Panc1 (cell line): ENCODE measurements around the gene MGST2. TPM values are rescaled to one million over a fixed set of nuclear protein-coding genes. Genes with fewer than 3 reads are reported as not detected.

Experiments
- ATAC-seq: fragments of 200-7000 bp; cut with Tn5 transposase; 2 replicates; pipeline ENCODE4 v1.9.1; 2020; ENCODE audit warnings: mild to moderate bottlenecking, moderate library complexity
- BruUV-seq: library from RNA; stranded (reverse); fragments of 400-500 nt; replicated peaks from 2 replicates; lab custom pipeline; 2021; lab: Mats Ljungman, UMichigan
- CTCF ChIA-PET: fragments of 300-600 bp; sonication (Branson Sonifier 250); formaldehyde crosslinking; loops from one replicate; lab custom pipeline; 2022; ENCODE audit warnings: antibody characterized with exemption; lab: Charles Lee
- POLR2A ChIA-PET: fragments of 300-600 bp; sonication (Branson Sonifier 250); formaldehyde crosslinking; loops from one replicate; lab custom pipeline; 2022; ENCODE audit warnings: antibody characterized with exemption; lab: Charles Lee
- DNase-seq: peaks from one replicate; pipeline ENCODE4 v3.0.0-alpha.2; 2010; ENCODE audit warnings: low read depth, low spot score
- H3K27ac ChIP-seq: 2 replicates; pipeline ENCODE4 v1.5.1; 2011; ENCODE audit warnings: mild to moderate bottlenecking, low read length, inconsistent platforms
- H3K27me3 ChIP-seq: fragments of 200-500 bp; sonication (Bioruptor generic); 2 replicates; pipeline ENCODE4 v1.6.0; 2014; ENCODE audit warnings: low read length, inconsistent platforms; ENCODE audit not compliant: control insufficient read depth, insufficient read depth
- H3K36me3 ChIP-seq: fragments of 200-500 bp; sonication (Bioruptor generic); 2 replicates; pipeline ENCODE4 v1.5.1; 2014; ENCODE audit warnings: inconsistent platforms, mild to moderate bottlenecking, low read length, moderate library complexity; ENCODE audit not compliant: control insufficient read depth, insufficient read depth
- H3K4me1 ChIP-seq: 2 replicates; pipeline ENCODE4 v1.5.1; 2011; ENCODE audit warnings: inconsistent platforms, mild to moderate bottlenecking, low read length, moderate library complexity; ENCODE audit not compliant: control insufficient read depth, insufficient read depth
- H3K4me3 ChIP-seq, 2 experiments: 2 replicates each; pipeline ENCODE4 v1.5.1; 2011 to 2012; ENCODE audit warnings: low read depth in 2 of 2, low read length in 2 of 2, mild to moderate bottlenecking in 2 of 2, inconsistent platforms in 1 of 2, moderate library complexity in 1 of 2
- H3K9me3 ChIP-seq: fragments of 200-500 bp; sonication (Bioruptor generic); 2 replicates; pipeline ENCODE4 v1.5.1; 2014; ENCODE audit warnings: low read depth, mild to moderate bottlenecking, inconsistent platforms, low read length, moderate library complexity; ENCODE audit not compliant: control insufficient read depth, insufficient read depth
- POLR2AphosphoS5 ChIP-seq: IDR thresholded peaks from 2 replicates; pipeline ENCODE4 v1.6.1; 2012; ENCODE audit warnings: mild to moderate bottlenecking, low read depth, low read length, moderate library complexity
- SIN3A ChIP-seq: IDR thresholded peaks from 2 replicates; pipeline ENCODE4 v1.6.1; 2012; ENCODE audit warnings: low read depth, mild to moderate bottlenecking, low read length, moderate library complexity, borderline replicate concordance; ENCODE audit not compliant: insufficient read depth
- TCF7L2 ChIP-seq: IDR thresholded peaks from 2 replicates; pipeline ENCODE4 v1.6.1; 2011; ENCODE audit warnings: mild to moderate bottlenecking, low read depth, low read length, inconsistent platforms
- in situ Hi-C: cut with HindIII; loops from 2 replicates; pipeline ENCODE4 v1.10.0; 2016; ENCODE audit warnings: low sequenced_read_pairs, low pct_unique_long_range_greater_than_20kb
- intact Hi-C: fragments of 100-400 bp; cut with micrococcal nuclease; formaldehyde crosslinking; loops from one replicate; pipeline ENCODE4 v1.10.0; 2022; ENCODE audit not compliant: unreplicated experiment
- total RNA-seq: library from RNA; stranded (reverse); gene quantifications from one replicate; pipeline ENCODE4 v1.2.1, GENCODE V29; 2021; ENCODE audit not compliant: unreplicated experiment
- TF ChIP-seq, protein P1 (sequence below), 2 experiments: IDR thresholded peaks; 2 replicates each; pipeline ENCODE4 v1.6.1; 2011 to 2012; ENCODE audit warnings: low read depth in 2 of 2, control low read depth in 1 of 2, low read length in 1 of 2, mild to moderate bottlenecking in 1 of 2, moderate library complexity in 1 of 2; ENCODE audit not compliant: insufficient read depth in 1 of 2
- TF ChIP-seq, protein P2 (sequence below): fragments of 450-650 bp; IDR thresholded peaks from 2 replicates; pipeline ENCODE4 v1.5.1; 2017; ENCODE audit warnings: mild to moderate bottlenecking

The MGST2 gene
- total RNA-seq, 1 experiment from 2014 or later: 17.4 TPM

DNA sequence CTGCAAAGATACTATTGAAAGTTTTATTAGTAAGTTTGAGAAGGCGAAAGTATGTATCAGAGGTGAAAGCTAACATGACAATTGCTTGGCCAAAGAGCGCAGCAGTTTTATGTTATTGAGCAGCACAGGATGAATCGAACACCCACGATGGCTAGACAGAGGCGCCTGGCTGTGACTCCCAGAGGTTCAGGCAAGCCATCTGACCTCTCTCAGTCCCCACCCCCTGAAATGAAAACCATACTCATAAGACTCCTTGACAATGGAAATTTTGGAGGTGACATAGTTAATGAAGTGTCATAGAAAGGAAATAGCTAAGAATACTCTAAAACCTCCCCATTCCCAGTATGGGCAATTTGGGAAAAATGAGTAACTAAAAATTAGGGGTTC lies 70.6 kb downstream of the MGST2 start:
- Histone ChIP-seq H3K27ac (no peak overlapping the region), H3K36me3 (no peaks in the 10 kb centered on the region), H3K4me1 (peaks cover 3% of the 10 kb centered on the region), H3K27me3 (no peaks in the 10 kb centered on the region), H3K9me3 (no peaks in the 10 kb centered on the region), H3K4me3 (no peak overlapping the region)
- CTCF ChIA-PET: no interaction called here
- in situ Hi-C loops (no loop called here), intact Hi-C loops (loop anchor here (10.0 kb wide), 3 partner anchors 279 to 529 kb away; partner anchors contain the start of gene MAML3)
- TF ChIP-seq TCF7L2: no peak
- TF ChIP-seq, protein P1, sequence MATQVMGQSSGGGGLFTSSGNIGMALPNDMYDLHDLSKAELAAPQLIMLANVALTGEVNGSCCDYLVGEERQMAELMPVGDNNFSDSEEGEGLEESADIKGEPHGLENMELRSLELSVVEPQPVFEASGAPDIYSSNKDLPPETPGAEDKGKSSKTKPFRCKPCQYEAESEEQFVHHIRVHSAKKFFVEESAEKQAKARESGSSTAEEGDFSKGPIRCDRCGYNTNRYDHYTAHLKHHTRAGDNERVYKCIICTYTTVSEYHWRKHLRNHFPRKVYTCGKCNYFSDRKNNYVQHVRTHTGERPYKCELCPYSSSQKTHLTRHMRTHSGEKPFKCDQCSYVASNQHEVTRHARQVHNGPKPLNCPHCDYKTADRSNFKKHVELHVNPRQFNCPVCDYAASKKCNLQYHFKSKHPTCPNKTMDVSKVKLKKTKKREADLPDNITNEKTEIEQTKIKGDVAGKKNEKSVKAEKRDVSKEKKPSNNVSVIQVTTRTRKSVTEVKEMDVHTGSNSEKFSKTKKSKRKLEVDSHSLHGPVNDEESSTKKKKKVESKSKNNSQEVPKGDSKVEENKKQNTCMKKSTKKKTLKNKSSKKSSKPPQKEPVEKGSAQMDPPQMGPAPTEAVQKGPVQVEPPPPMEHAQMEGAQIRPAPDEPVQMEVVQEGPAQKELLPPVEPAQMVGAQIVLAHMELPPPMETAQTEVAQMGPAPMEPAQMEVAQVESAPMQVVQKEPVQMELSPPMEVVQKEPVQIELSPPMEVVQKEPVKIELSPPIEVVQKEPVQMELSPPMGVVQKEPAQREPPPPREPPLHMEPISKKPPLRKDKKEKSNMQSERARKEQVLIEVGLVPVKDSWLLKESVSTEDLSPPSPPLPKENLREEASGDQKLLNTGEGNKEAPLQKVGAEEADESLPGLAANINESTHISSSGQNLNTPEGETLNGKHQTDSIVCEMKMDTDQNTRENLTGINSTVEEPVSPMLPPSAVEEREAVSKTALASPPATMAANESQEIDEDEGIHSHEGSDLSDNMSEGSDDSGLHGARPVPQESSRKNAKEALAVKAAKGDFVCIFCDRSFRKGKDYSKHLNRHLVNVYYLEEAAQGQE (IDR thresholded peaks at IDR 0.05; ENCODE audit: insufficient read depth in 1 of 2, low read depth in 2 of 2, low read length in 1 of 2): no peak
- DNase-seq: no peak
- POLR2A ChIA-PET: no interaction called here
- no TSS peak for BruUV-seq
- no peak for ATAC-seq

DNA sequence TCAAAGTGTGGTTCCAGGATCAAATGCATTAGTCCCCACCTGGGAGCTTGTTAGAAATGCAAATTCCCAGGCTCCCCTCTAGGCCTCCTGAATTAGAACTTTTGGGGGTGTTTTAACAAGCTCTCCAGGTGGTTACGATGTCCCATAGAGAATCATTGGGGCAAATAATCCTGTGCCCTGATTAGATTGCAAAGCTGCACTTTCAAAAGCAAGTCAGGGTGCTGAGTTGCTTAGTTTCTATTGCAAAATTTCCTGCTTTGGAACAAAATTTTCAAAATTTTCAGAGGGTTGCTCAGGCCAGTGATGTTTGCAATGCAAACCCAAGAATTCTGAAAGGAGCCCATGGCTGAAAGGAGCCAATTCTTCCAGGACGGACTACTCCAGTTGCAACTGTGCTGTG lies 71.0 kb downstream of the MGST2 start:
- ChIA-PET POLR2A (no interaction called here), CTCF (no interaction called here)
- intact Hi-C loops (loop anchor here (10.0 kb wide), 3 partner anchors 278 to 528 kb away; partner anchors contain the start of gene MAML3), in situ Hi-C loops (no loop called here)
- no peak for TF ChIP-seq TCF7L2
- no peak for TF ChIP-seq SIN3A
- TF ChIP-seq, protein P2, sequence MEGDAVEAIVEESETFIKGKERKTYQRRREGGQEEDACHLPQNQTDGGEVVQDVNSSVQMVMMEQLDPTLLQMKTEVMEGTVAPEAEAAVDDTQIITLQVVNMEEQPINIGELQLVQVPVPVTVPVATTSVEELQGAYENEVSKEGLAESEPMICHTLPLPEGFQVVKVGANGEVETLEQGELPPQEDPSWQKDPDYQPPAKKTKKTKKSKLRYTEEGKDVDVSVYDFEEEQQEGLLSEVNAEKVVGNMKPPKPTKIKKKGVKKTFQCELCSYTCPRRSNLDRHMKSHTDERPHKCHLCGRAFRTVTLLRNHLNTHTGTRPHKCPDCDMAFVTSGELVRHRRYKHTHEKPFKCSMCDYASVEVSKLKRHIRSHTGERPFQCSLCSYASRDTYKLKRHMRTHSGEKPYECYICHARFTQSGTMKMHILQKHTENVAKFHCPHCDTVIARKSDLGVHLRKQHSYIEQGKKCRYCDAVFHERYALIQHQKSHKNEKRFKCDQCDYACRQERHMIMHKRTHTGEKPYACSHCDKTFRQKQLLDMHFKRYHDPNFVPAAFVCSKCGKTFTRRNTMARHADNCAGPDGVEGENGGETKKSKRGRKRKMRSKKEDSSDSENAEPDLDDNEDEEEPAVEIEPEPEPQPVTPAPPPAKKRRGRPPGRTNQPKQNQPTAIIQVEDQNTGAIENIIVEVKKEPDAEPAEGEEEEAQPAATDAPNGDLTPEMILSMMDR: no peak
- TF ChIP-seq POLR2AphosphoS5: no peak
- TF ChIP-seq, protein P1 (IDR thresholded peaks at IDR 0.05; ENCODE audit: insufficient read depth in 1 of 2, low read depth in 2 of 2, low read length in 1 of 2): no peak
- no peaks in the 10 kb centered on the region for H3K36me3 ChIP-seq
- H3K4me3 ChIP-seq: no peak overlapping the region
- no TSS peak for BruUV-seq
- H3K9me3 ChIP-seq: no peaks in the 10 kb centered on the region
- H3K27ac ChIP-seq: no peak overlapping the region
- DNase-seq (no peak), ATAC-seq (no peak)
- peaks cover 3% of the 10 kb centered on the region for H3K4me1 ChIP-seq
- no peaks in the 10 kb centered on the region for H3K27me3 ChIP-seq
